Activated CD8-positive, alpha-beta T cell treated with anti-CD3 and anti-CD28 coated beads for 36 hours (primary cell): ENCODE measurements around the gene CCL4. TPM values are rescaled to one million over a fixed set of nuclear protein-coding genes. Genes with fewer than 3 reads are reported as not detected.

Experiments
- ATAC-seq: fragments of 200-7000 bp; cut with Tn5 transposase; one replicate; pipeline ENCODE4 v1.10.0; 2021; ENCODE audit warnings: mild to moderate bottlenecking, moderate library complexity
- CTCF ChIA-PET: fragments of 350-600 bp; sonication (Branson Sonifier 250); formaldehyde crosslinking; loops from one replicate; lab custom pipeline; 2021; ENCODE audit warnings: antibody characterized with exemption; lab: Charles Lee
- POLR2A ChIA-PET: fragments of 350-600 bp; sonication (Branson Sonifier 250); formaldehyde crosslinking; loops from one replicate; lab custom pipeline; 2021; ENCODE audit warnings: antibody characterized with exemption; lab: Charles Lee
- DNase-seq: peaks from one replicate; pipeline ENCODE4 v3.0.0-alpha.2; 2020
- H3K27ac Mint-ChIP-seq: one replicate; pipeline ENCODE4 v1.8.0; 2021; ENCODE audit warnings: mild to moderate bottlenecking, mixed read lengths
- H3K27me3 Mint-ChIP-seq: one replicate; pipeline ENCODE4 v1.8.0; 2021; ENCODE audit warnings: mixed read lengths
- H3K36me3 Mint-ChIP-seq: one replicate; pipeline ENCODE4 v1.8.0; 2021; ENCODE audit warnings: low read depth, mixed read lengths
- H3K4me1 Mint-ChIP-seq: one replicate; pipeline ENCODE4 v1.8.0; 2021; ENCODE audit warnings: low read depth, mixed read lengths
- H3K4me3 Mint-ChIP-seq: one replicate; pipeline ENCODE4 v1.8.0; 2021; ENCODE audit warnings: mild to moderate bottlenecking, moderate library complexity, mixed read lengths
- H3K9me3 Mint-ChIP-seq: one replicate; pipeline ENCODE4 v1.8.0; 2021; ENCODE audit warnings: mixed read lengths
- intact Hi-C: fragments of 100-400 bp; cut with micrococcal nuclease; formaldehyde crosslinking; loops from one replicate; pipeline ENCODE4 v1.10.0; 2022
- total RNA-seq, 2 experiments: library from RNA; stranded (reverse); gene quantifications; one replicate each; pipeline ENCODE4 v1.2.3, GENCODE V29; 2021
- TF ChIP-seq, protein P1 (sequence below): fragments of 200-600 bp; IDR thresholded peaks from one replicate; pipeline ENCODE4 v1.8.0; 2022; ENCODE audit warnings: antibody characterized with exemption, mild to moderate bottlenecking

The CCL4 gene
- total RNA-seq, 2 experiments from 2014 or later, result 287 to 290 TPM

- POLR2A ChIA-PET, result interaction anchor here (0.8 to 1.8 kb wide), 5 partner anchors 60 to 173 kb away, joined by 3 to 12 read pairs (median 4); partner anchors contain the start of gene CCL3
- ATAC-seq (peak; percentile 56), DNase-seq (no peak)
These were observed 45.7 kb downstream of the CCL4 start for GRCh38 chr17:36149296-36149820.

GRCh38 chr17:36151891-36152638, 48.4 kb downstream of the CCL4 start:
- H3K27me3 Mint-ChIP-seq, result peaks cover 15% of the 10 kb centered on the region
- intact Hi-C loops, result no loop called here
- H3K9me3 Mint-ChIP-seq, result no peaks in the 10 kb centered on the region

More at GRCh38 chr17:36149296-36149820, 45.7 kb downstream of the CCL4 start:
- CTCF ChIA-PET, result interaction anchor here (0.7 to 7.8 kb wide), 40 partner anchors 11 to 337 kb away, joined by 3 to 299 read pairs (median 6); partner anchors contain the start of genes CCL16, CCL23 and CCL4
- H3K9me3 Mint-ChIP-seq, result no peaks in the 10 kb centered on the region
- intact Hi-C loops, result loop anchor here (2.0 kb wide), 1 partner anchor 181 kb away; no protein-coding TSS in a partner anchor
- no peak overlapping the region for H3K4me3 Mint-ChIP-seq
- no peaks in the 10 kb centered on the region for H3K36me3 Mint-ChIP-seq
- peaks cover 12% of the 10 kb centered on the region for H3K27me3 Mint-ChIP-seq
- TF ChIP-seq, protein P1, sequence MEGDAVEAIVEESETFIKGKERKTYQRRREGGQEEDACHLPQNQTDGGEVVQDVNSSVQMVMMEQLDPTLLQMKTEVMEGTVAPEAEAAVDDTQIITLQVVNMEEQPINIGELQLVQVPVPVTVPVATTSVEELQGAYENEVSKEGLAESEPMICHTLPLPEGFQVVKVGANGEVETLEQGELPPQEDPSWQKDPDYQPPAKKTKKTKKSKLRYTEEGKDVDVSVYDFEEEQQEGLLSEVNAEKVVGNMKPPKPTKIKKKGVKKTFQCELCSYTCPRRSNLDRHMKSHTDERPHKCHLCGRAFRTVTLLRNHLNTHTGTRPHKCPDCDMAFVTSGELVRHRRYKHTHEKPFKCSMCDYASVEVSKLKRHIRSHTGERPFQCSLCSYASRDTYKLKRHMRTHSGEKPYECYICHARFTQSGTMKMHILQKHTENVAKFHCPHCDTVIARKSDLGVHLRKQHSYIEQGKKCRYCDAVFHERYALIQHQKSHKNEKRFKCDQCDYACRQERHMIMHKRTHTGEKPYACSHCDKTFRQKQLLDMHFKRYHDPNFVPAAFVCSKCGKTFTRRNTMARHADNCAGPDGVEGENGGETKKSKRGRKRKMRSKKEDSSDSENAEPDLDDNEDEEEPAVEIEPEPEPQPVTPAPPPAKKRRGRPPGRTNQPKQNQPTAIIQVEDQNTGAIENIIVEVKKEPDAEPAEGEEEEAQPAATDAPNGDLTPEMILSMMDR, result peak; percentile 42
- peaks cover 43% of the 10 kb centered on the region for H3K4me1 Mint-ChIP-seq
- H3K27ac Mint-ChIP-seq, result no peak overlapping the region

GRCh38 chr17:36152639-36153120, 49.1 kb downstream of the CCL4 start:
- CTCF ChIA-PET, result interaction anchor here (1.1 to 1.6 kb wide), 2 partner anchors 183 to 189 kb away, joined by 3 read pairs; no protein-coding TSS in a partner anchor
- peaks cover 15% of the 10 kb centered on the region for H3K27me3 Mint-ChIP-seq
- TF ChIP-seq, protein P1, result no peak
- peaks cover 24% of the 10 kb centered on the region for H3K4me1 Mint-ChIP-seq
- H3K9me3 Mint-ChIP-seq, result no peaks in the 10 kb centered on the region
- POLR2A ChIA-PET, result no interaction called here
- intact Hi-C loops, result no loop called here
- H3K27ac Mint-ChIP-seq, result no peak overlapping the region
- no peak for ATAC-seq
- DNase-seq, result no peak
- no peaks in the 10 kb centered on the region for H3K36me3 Mint-ChIP-seq
- H3K4me3 Mint-ChIP-seq, result no peak overlapping the region

More at GRCh38 chr17:36151891-36152638, 48.4 kb downstream of the CCL4 start:
- CTCF ChIA-PET, result interaction anchor here (1.6 to 7.8 kb wide), 2 partner anchors 178 to 188 kb away, joined by 3 to 299 read pairs; no protein-coding TSS in a partner anchor
- TF ChIP-seq, protein P1, result no peak
- Mint-ChIP-seq H3K27ac (no peak overlapping the region), H3K4me3 (no peak overlapping the region), H3K4me1 (peaks cover 26% of the 10 kb centered on the region), H3K36me3 (no peaks in the 10 kb centered on the region)
- POLR2A ChIA-PET, result no interaction called here
- ATAC-seq, result no peak
- DNase-seq, result no peak

- DNase-seq, result peak; percentile 10
- H3K27ac Mint-ChIP-seq, result no peak overlapping the region
- TF ChIP-seq, protein P1, result no peak
- intact Hi-C loops, result no loop called here
- no peaks in the 10 kb centered on the region for H3K9me3 Mint-ChIP-seq
- ChIA-PET POLR2A (no interaction called here), CTCF (no interaction called here)
- H3K4me1 Mint-ChIP-seq, result peaks cover 18% of the 10 kb centered on the region
- peaks cover 13% of the 10 kb centered on the region for H3K27me3 Mint-ChIP-seq
- H3K4me3 Mint-ChIP-seq, result no peak overlapping the region
- H3K36me3 Mint-ChIP-seq, result no peaks in the 10 kb centered on the region
- ATAC-seq, result no peak
These were observed 50.4 kb downstream of the CCL4 start for GRCh38 chr17:36153895-36154610.

Other genes starting within 250 kb of the CCL4 start
- gene HEATR9, start 234.9 kb upstream of the CCL4 start, total RNA-seq, result under 1 TPM; 0.38 to 0.70 TPM
- gene CCL5, start 223.5 kb upstream of the CCL4 start, total RNA-seq, result 100 to 1,000 TPM; 156 to 158 TPM
- 10 to 100 TPM; 12.6 to 16.0 TPM for gene RDM1, start 173.1 kb upstream of the CCL4 start, total RNA-seq
- not detected for gene LYZL6, start 160.1 kb upstream of the CCL4 start, total RNA-seq
- not detected for gene CCL16, start 122.3 kb upstream of the CCL4 start, total RNA-seq
- not detected for gene CCL14, start 117.1 kb upstream of the CCL4 start, total RNA-seq
- gene CCL15, start 102.3 kb upstream of the CCL4 start, total RNA-seq, result not detected
- not detected for gene CCL23, start 85.9 kb upstream of the CCL4 start, total RNA-seq
- gene CCL18, start 39.6 kb upstream of the CCL4 start, total RNA-seq, result not detected
- gene CCL3, start 13.7 kb upstream of the CCL4 start, total RNA-seq, result 100 to 1,000 TPM; 230 to 253 TPM
- 1 to 10 TPM; 6.6 to 9.0 TPM for gene TBC1D3B, start 72.8 kb downstream of the CCL4 start, total RNA-seq
- 10 to 100 TPM; 33.8 to 35.1 TPM for gene CCL3L1, start 92.9 kb downstream of the CCL4 start, total RNA-seq
- 100 to 1,000 TPM in 1 of 2 experiments, 10 to 100 TPM in 1; 95.1 to 102 TPM for gene CCL4L2, start 107.2 kb downstream of the CCL4 start, total RNA-seq
- gene TBC1D3I, start 160.7 kb downstream of the CCL4 start, total RNA-seq, result under 1 TPM; 0.38 to 0.45 TPM
- not detected for gene TBC1D3G, start 220.1 kb downstream of the CCL4 start, total RNA-seq